ENCODE measurements around the gene ARRDC2. TPM values are rescaled to one million over a fixed set of nuclear protein-coding genes. Genes with fewer than 3 reads are reported as not detected.

The ARRDC2 gene
- 9.9 and 13.4 TPM in 2 replicates for total RNA-seq

GRCh38 chr19:18007917-18008673 lies at the start of gene ARRDC2:
Gene ARRDC2 (plus strand): TSS chr19:18008170. CDS start chr19:18008311, 141 bp downstream.
- TF ChIP-seq CTCF (conservative IDR thresholded peaks at IDR 0.05; ENCODE audit: low read depth, low read length): no peak

GRCh38 chr19:17963936-17964691 lies 43.9 kb upstream of the ARRDC2 start:
- DNase-seq (ENCODE audit: low read depth): no peak
- TF ChIP-seq CTCF (conservative IDR thresholded peaks at IDR 0.05; ENCODE audit: low read depth, low read length): no peak
- H3K4me3 ChIP-seq (ENCODE audit: low read depth, low read length): no peak overlapping the region

More at GRCh38 chr19:18007917-18008673, at the start of gene ARRDC2:
- DNase-seq (ENCODE audit: low read depth): no peak
- peak within 1 kb of the TSS; percentile 61 for H3K4me3 ChIP-seq (ENCODE audit: low read depth, low read length)

GRCh38 chr19:17965370-17966128 lies 42.4 kb upstream of the ARRDC2 start:
- H3K4me3 ChIP-seq (ENCODE audit: low read depth, low read length): no peak overlapping the region
- no peak for DNase-seq (ENCODE audit: low read depth)
- TF ChIP-seq CTCF (conservative IDR thresholded peaks at IDR 0.05; ENCODE audit: low read depth, low read length): no peak

- no peak for DNase-seq (ENCODE audit: low read depth)
- no peak for TF ChIP-seq CTCF (conservative IDR thresholded peaks at IDR 0.05; ENCODE audit: low read depth, low read length)
- no peak overlapping the region for H3K4me3 ChIP-seq (ENCODE audit: low read depth, low read length)
These were observed 41.9 kb upstream of the ARRDC2 start for GRCh38 chr19:17966129-17966483.

- DNase-seq (ENCODE audit: low read depth): no peak
- TF ChIP-seq CTCF (conservative IDR thresholded peaks at IDR 0.05; ENCODE audit: low read depth, low read length): no peak
These were observed 41.3 kb upstream of the ARRDC2 start, which contains the start of gene KCNN1 for GRCh38 chr19:17966550-17967256. Gene KCNN1 (plus strand): TSS chr19:17967107. CDS start chr19:17973889, 6,782 bp downstream.

GRCh38 chr19:17967257-17968051 lies 40.5 kb upstream of the ARRDC2 start:
- no peak for DNase-seq (ENCODE audit: low read depth)
- no peak for TF ChIP-seq CTCF (conservative IDR thresholded peaks at IDR 0.05; ENCODE audit: low read depth, low read length)
- H3K4me3 ChIP-seq (ENCODE audit: low read depth, low read length): no peak overlapping the region

More at GRCh38 chr19:17966550-17967256, 41.3 kb upstream of the ARRDC2 start, which contains the start of gene KCNN1:
- no peak within 1 kb of the TSS for H3K4me3 ChIP-seq (ENCODE audit: low read depth, low read length)
